Nephron (organoid): ENCODE results near the gene GPR183.

ENCODE experiments used
- H3K27ac Mint-ChIP-seq, 3 experiments: 2 replicates each; pipeline ENCODE4 v1.8.0; 2020; ENCODE audit warnings: mixed read lengths in 3 of 3, mild to moderate bottlenecking in 2 of 3, moderate library complexity in 1 of 3
- H3K27me3 Mint-ChIP-seq: 2 replicates; pipeline ENCODE4 v1.8.0; 2021; ENCODE audit warnings: low read depth, mild to moderate bottlenecking, moderate library complexity, mixed read lengths
- H3K36me3 Mint-ChIP-seq: 2 replicates; pipeline ENCODE4 v1.8.0; 2020; ENCODE audit warnings: low read depth, mixed read lengths
- H3K4me1 Mint-ChIP-seq: 2 replicates; pipeline ENCODE4 v1.8.0; 2020; ENCODE audit warnings: mixed read lengths
- H3K4me3 Mint-ChIP-seq, 3 experiments: 2 replicates each; pipeline ENCODE4 v1.8.0; 2020; ENCODE audit warnings: mild to moderate bottlenecking in 3 of 3, mixed read lengths in 3 of 3, moderate library complexity in 2 of 3
- H3K9me3 Mint-ChIP-seq: 2 replicates; pipeline ENCODE4 v1.8.0; 2020; ENCODE audit warnings: mixed read lengths
- TF ChIP-seq, protein P1 (sequence below), 3 experiments: fragments of 200-600 bp; sonication (generic); IDR thresholded peaks; one replicate each; pipeline ENCODE4 v1.5.0; 2021; ENCODE audit warnings: antibody characterized with exemption in 3 of 3; ENCODE audit not compliant: unreplicated experiment in 3 of 3

Gene GPR183

DNA sequence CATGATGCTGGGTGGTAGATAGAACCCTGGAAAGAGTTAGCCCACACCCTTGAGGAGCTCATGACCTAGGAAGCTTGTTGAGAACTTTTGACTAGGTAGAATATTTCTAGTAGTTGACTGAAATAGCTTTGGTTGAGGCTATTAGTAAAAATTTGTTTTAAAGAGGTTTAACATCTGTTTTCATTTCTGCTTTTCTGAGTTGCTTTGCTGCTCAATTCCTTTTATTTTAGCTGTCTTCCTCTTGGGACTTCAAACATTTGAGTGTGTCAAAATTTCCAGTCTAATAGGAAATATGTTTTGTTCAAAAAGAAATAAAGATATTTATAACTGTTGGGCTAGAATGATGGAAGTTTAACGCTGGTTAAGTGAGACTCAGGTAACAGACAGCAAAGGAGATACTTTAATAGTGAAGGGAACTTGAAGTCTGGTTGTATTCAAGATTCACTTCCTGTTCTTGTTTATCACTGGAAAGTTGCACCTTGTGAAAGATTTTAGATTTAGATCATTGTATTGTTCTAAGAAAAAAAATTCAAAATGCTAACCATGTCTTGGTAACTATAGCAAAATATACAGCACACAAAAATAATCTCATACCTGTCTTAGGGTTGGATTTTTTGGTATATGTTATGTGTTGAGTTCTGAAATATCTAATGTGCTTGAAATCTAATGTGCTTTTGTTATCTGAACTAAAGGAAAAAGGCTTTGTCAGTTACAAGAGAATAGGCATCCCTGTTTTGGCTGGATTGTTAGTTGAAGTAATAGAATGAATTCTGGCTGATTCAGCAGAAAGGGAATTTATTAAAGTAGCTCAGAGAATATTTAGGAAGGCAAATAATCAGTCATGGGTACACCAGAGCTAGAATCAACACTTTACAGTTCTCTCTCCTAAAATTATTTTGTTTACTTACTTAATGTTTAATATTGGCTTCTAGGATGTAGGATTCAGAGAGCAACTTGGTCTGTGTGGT is 24.7 kb downstream of the GPR183 start:
- TF ChIP-seq, protein P1, sequence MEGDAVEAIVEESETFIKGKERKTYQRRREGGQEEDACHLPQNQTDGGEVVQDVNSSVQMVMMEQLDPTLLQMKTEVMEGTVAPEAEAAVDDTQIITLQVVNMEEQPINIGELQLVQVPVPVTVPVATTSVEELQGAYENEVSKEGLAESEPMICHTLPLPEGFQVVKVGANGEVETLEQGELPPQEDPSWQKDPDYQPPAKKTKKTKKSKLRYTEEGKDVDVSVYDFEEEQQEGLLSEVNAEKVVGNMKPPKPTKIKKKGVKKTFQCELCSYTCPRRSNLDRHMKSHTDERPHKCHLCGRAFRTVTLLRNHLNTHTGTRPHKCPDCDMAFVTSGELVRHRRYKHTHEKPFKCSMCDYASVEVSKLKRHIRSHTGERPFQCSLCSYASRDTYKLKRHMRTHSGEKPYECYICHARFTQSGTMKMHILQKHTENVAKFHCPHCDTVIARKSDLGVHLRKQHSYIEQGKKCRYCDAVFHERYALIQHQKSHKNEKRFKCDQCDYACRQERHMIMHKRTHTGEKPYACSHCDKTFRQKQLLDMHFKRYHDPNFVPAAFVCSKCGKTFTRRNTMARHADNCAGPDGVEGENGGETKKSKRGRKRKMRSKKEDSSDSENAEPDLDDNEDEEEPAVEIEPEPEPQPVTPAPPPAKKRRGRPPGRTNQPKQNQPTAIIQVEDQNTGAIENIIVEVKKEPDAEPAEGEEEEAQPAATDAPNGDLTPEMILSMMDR (IDR thresholded peaks at IDR 0.05; ENCODE audit: unreplicated experiment in 3 of 3): no peak
- Mint-ChIP-seq H3K9me3 (no peaks in the 10 kb centered on the region), H3K27ac (peak overlapping the region in 1 of 3 experiments; percentile 52), H3K27me3 (no peaks in the 10 kb centered on the region), H3K36me3 (peaks cover 13% of the 10 kb centered on the region), H3K4me3 (no peak overlapping the region), H3K4me1 (peaks cover 44% of the 10 kb centered on the region)

DNA sequence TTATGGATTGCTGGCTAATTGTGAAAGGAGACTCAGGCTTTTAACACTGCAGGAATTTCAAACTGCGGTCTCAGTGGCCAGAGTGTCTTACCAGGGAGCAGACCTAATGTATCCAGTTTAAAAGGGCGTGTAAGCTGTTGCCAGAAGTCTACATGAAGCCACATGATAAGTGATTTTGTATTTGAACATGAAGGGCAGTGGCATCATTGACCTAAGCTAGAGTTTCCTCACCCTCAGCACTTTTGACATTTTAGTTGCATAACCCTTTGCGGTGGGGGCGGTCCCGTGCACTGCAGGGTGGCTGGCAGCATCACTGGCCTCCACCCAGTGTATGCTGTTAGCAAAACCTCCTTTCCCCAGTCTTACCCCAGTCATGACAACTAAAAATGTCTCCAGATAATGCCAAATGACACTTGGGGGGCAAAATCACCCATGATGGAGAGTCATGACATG is 25.4 kb downstream of the GPR183 start:
- TF ChIP-seq, protein P1 (IDR thresholded peaks at IDR 0.05; ENCODE audit: unreplicated experiment in 3 of 3): no peak
- Mint-ChIP-seq H3K27me3 (no peaks in the 10 kb centered on the region), H3K9me3 (no peaks in the 10 kb centered on the region), H3K36me3 (peaks cover 11% of the 10 kb centered on the region), H3K4me3 (no peak overlapping the region), H3K27ac (no peak overlapping the region), H3K4me1 (peaks cover 40% of the 10 kb centered on the region)

DNA sequence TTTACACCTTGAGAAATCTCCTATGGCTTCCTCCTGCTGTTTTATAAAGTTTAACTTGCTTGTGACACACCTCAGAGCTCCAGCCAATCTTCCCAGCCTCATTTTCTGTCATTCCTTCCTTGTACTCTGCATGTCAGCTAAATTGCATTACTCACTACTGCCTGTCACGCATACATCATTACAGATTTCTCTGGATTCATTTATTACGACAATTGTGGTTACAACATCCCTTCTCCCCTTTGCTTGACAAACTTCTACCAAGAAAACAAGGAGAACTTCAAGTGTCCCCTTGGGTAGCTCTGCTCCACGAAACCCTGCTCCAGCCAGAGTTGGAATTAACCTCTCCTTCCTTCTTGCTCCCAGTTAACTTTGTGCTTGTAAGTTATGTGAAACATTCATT is 27.0 kb downstream of the GPR183 start:
- Mint-ChIP-seq H3K27me3 (no peaks in the 10 kb centered on the region), H3K27ac (peak overlapping the region; percentile 21 to 76 (median 71)), H3K36me3 (peaks cover 15% of the 10 kb centered on the region), H3K4me3 (no peak overlapping the region), H3K9me3 (no peaks in the 10 kb centered on the region), H3K4me1 (peaks cover 24% of the 10 kb centered on the region)
- TF ChIP-seq, protein P1 (IDR thresholded peaks at IDR 0.05; ENCODE audit: unreplicated experiment in 3 of 3): no peak

DNA sequence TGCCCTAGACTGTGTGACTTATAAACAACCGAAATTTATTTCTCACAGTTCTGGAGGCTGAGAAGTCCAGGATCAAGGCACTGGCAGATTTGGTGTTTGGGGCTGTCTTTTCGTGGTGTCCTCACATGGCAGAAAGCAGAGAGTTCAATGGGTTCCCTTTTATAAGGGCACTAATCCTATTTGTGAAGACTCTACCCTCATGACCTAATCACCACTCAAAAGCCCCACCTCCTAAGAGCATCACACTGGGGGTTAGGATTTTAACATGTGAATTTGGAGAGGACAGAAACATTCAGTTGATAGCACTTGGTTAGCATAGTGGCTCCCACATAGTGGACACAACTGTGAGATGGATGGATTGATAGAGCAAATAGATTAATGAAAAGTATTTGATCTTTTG is 27.6 kb downstream of the GPR183 start:
- Mint-ChIP-seq H3K9me3 (no peaks in the 10 kb centered on the region), H3K4me1 (peaks cover 23% of the 10 kb centered on the region), H3K27me3 (no peaks in the 10 kb centered on the region), H3K36me3 (peaks cover 19% of the 10 kb centered on the region), H3K4me3 (no peak overlapping the region), H3K27ac (peak overlapping the region; percentile 21 to 76 (median 71))
- TF ChIP-seq, protein P1 (IDR thresholded peaks at IDR 0.05; ENCODE audit: unreplicated experiment in 3 of 3): no peak

DNA sequence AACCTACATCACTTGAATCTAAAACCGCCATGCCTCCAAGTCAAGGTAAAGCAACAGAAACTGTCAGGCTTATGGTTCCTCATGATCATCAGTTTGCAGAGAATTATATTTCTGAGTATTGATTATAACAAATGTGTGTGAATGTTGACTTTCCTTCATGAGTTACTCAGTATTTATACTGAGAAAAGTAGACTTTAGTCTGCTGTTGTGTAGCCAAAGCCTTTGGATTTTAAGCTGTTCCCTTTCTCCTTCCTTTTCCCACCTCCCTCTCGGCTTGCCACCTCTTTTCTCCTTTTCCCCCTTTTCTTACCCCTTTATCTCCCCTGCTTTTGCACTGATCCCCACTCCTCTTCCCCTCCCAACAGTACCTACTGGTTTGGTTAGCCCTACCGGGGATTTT is 28.4 kb downstream of the GPR183 start:
- no peaks in the 10 kb centered on the region for H3K27me3 Mint-ChIP-seq
- H3K4me1 Mint-ChIP-seq: peaks cover 18% of the 10 kb centered on the region
- TF ChIP-seq, protein P1 (IDR thresholded peaks at IDR 0.05; ENCODE audit: unreplicated experiment in 3 of 3): no peak
- no peak overlapping the region for H3K27ac Mint-ChIP-seq
- H3K36me3 Mint-ChIP-seq: peaks cover 19% of the 10 kb centered on the region
- no peaks in the 10 kb centered on the region for H3K9me3 Mint-ChIP-seq
- H3K4me3 Mint-ChIP-seq: no peak overlapping the region
